Thyroid gland (tissue), 4 donors: ENCODE results near the gene OLFM2.

Experiments
- POLR2A ChIP-seq, 2 donors: fragments of 450-650 bp; IDR thresholded peaks; one replicate each; pipeline ENCODE4 v1.6.1; 2017; ENCODE audit warnings: antibody characterized with exemption in 2 of 2, mild to moderate bottlenecking in 2 of 2, moderate library complexity in 1 of 2
- TF ChIP-seq, protein P1 (sequence below), 6 experiments: fragments of 200-600 bp in 3 of 6; fragments of 450-650 bp in 3 of 6; sonication (generic) in 3 of 6; IDR thresholded peaks; one replicate each; pipeline ENCODE4 v1.5.1; 2016 to 2019; ENCODE audit warnings: antibody characterized with exemption in 6 of 6, mild to moderate bottlenecking in 2 of 6, inconsistent platforms in 1 of 6, moderate library complexity in 1 of 6

GRCh38 chr19:9941231-9941630 lies 4.9 kb upstream of the OLFM2 start:
- TF ChIP-seq POLR2A (IDR thresholded peaks at IDR 0.05) = no peak
- TF ChIP-seq, protein P1, sequence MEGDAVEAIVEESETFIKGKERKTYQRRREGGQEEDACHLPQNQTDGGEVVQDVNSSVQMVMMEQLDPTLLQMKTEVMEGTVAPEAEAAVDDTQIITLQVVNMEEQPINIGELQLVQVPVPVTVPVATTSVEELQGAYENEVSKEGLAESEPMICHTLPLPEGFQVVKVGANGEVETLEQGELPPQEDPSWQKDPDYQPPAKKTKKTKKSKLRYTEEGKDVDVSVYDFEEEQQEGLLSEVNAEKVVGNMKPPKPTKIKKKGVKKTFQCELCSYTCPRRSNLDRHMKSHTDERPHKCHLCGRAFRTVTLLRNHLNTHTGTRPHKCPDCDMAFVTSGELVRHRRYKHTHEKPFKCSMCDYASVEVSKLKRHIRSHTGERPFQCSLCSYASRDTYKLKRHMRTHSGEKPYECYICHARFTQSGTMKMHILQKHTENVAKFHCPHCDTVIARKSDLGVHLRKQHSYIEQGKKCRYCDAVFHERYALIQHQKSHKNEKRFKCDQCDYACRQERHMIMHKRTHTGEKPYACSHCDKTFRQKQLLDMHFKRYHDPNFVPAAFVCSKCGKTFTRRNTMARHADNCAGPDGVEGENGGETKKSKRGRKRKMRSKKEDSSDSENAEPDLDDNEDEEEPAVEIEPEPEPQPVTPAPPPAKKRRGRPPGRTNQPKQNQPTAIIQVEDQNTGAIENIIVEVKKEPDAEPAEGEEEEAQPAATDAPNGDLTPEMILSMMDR (IDR thresholded peaks at IDR 0.05) = no peak
